Tibial nerve (tissue), 4 donors: ENCODE measurements around the gene TPK1. TPM values are rescaled to one million over a fixed set of nuclear protein-coding genes. Genes with fewer than 3 reads are reported as not detected.

Experiments
- DNase-seq, 2 donors: peaks; one replicate each; pipeline ENCODE4 v3.0.0-alpha.2; 2019; ENCODE audit warnings: low spot score in 2 of 2
- H3K27ac ChIP-seq, 4 donors: fragments of 200-600 bp; sonication (generic) in 3 of 4; one replicate each; pipeline ENCODE4 v1.5.1; 2017 to 2019; ENCODE audit warnings: mild to moderate bottlenecking in 1 of 4
- H3K27me3 ChIP-seq, 2 donors: fragments of 200-600 bp; sonication (generic) in 1 of 2; one replicate each; pipeline versions ENCODE4 v1.5.1 to v1.6.0; 2017 to 2019
- H3K36me3 ChIP-seq, 3 donors: fragments of 200-600 bp; sonication (generic); one replicate each; pipeline ENCODE4 v1.5.1; 2018 to 2019
- H3K4me1 ChIP-seq, 4 donors: fragments of 200-600 bp; sonication (generic) in 3 of 4; one replicate each; pipeline ENCODE4 v1.5.1; 2017 to 2019
- H3K4me3 ChIP-seq, 4 donors: fragments of 200-600 bp; sonication (generic) in 3 of 4; one replicate each; pipeline ENCODE4 v1.5.1; 2017 to 2019; ENCODE audit warnings: mild to moderate bottlenecking in 1 of 4, moderate library complexity in 1 of 4
- H3K9me3 ChIP-seq, 4 donors: fragments of 200-600 bp; sonication (generic) in 3 of 4; one replicate each; pipeline ENCODE4 v1.5.1; 2017 to 2019
- EP300 ChIP-seq, 2 donors: sonication (generic); formaldehyde crosslinking; IDR thresholded peaks; one replicate each; pipeline ENCODE4 v1.6.1; 2017; ENCODE audit warnings: antibody characterized with exemption in 2 of 2, mild to moderate bottlenecking in 1 of 2
- POLR2A ChIP-seq, 2 donors: fragments of 450-650 bp; IDR thresholded peaks; one replicate each; pipeline ENCODE4 v1.6.1; 2017; ENCODE audit warnings: antibody characterized with exemption in 2 of 2, mild to moderate bottlenecking in 2 of 2, moderate library complexity in 2 of 2
- WGBS, 2 donors: methylation state at CpG; one replicate each; pipeline ENCODE4 v1.1.5; 2018; 5-methylcytosine and 5-hydroxymethylcytosine counted together
- total RNA-seq, 4 donors: library from RNA; depleted of rRNA; stranded (reverse); fragments of >200 nt; gene quantifications; one replicate each; pipeline ENCODE4 v1.1.0, GENCODE V29; 2016
- TF ChIP-seq, protein P1 (sequence below), 5 experiments: fragments of 200-600 bp in 3 of 5; fragments of 450-650 bp in 2 of 5; sonication (generic) in 3 of 5; IDR thresholded peaks; one replicate each; pipeline ENCODE4 v1.5.1; 2016 to 2019; ENCODE audit warnings: antibody characterized with exemption in 5 of 5, mild to moderate bottlenecking in 3 of 5, moderate library complexity in 2 of 5

The TPK1 gene
- total RNA-seq, 4 donors from 2014 or later = 4.5 to 18.8 (median 8.3) TPM

DNA sequence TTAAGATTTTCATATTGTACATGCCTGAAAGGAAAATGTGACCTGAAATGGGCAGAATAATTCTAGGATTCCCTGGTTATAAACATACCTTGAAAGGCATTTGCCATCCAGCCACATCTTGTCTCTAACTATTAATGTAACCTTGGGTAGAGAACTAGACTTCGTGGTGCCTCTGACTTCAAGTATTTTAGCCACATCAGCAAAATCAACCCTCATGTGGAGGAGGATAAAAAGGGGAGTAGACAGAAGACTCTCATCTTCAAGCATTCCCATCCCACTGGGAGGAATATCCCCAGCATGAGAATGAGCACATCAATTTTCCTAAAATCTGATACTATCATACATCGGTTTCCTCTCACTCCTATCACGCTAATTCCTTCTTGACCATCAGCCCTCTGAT lies 267.6 kb downstream of the TPK1 start:
- no peak for TF ChIP-seq EP300 (IDR thresholded peaks at IDR 0.05)
- no peak for TF ChIP-seq POLR2A (IDR thresholded peaks at IDR 0.05)
- TF ChIP-seq, protein P1, sequence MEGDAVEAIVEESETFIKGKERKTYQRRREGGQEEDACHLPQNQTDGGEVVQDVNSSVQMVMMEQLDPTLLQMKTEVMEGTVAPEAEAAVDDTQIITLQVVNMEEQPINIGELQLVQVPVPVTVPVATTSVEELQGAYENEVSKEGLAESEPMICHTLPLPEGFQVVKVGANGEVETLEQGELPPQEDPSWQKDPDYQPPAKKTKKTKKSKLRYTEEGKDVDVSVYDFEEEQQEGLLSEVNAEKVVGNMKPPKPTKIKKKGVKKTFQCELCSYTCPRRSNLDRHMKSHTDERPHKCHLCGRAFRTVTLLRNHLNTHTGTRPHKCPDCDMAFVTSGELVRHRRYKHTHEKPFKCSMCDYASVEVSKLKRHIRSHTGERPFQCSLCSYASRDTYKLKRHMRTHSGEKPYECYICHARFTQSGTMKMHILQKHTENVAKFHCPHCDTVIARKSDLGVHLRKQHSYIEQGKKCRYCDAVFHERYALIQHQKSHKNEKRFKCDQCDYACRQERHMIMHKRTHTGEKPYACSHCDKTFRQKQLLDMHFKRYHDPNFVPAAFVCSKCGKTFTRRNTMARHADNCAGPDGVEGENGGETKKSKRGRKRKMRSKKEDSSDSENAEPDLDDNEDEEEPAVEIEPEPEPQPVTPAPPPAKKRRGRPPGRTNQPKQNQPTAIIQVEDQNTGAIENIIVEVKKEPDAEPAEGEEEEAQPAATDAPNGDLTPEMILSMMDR (IDR thresholded peaks at IDR 0.05) = no peak
- Histone ChIP-seq H3K27ac (no peak overlapping the region), H3K27me3 (no peaks in the 10 kb centered on the region), H3K4me1 (no peaks in the 10 kb centered on the region), H3K9me3 (no peaks in the 10 kb centered on the region), H3K36me3 (no peaks in the 10 kb centered on the region), H3K4me3 (no peak overlapping the region)
- DNase-seq = no peak
- 85 to 88% methylated on average over 3 of the region's 3 CpGs for WGBS, 2 donors

GRCh38 chr7:144565586-144565985 lies 270.3 kb downstream of the TPK1 start:
- Histone ChIP-seq H3K4me1 (no peaks in the 10 kb centered on the region), H3K36me3 (no peaks in the 10 kb centered on the region), H3K4me3 (no peak overlapping the region), H3K27me3 (no peaks in the 10 kb centered on the region), H3K27ac (no peak overlapping the region), H3K9me3 (no peaks in the 10 kb centered on the region)
- 79 to 84% methylated on average over 4 of the region's 4 CpGs for WGBS, 2 donors
- no peak for DNase-seq
- no peak for TF ChIP-seq POLR2A (IDR thresholded peaks at IDR 0.05)
- no peak for TF ChIP-seq EP300 (IDR thresholded peaks at IDR 0.05)
- TF ChIP-seq, protein P1 (IDR thresholded peaks at IDR 0.05) = no peak

GRCh38 chr7:144549861-144550260 lies 286.0 kb downstream of the TPK1 start:
- TF ChIP-seq, protein P1 (IDR thresholded peaks at IDR 0.05) = no peak
- no peak for TF ChIP-seq POLR2A (IDR thresholded peaks at IDR 0.05)
- TF ChIP-seq EP300 (IDR thresholded peaks at IDR 0.05) = no peak
- no peaks in the 10 kb centered on the region for H3K9me3 ChIP-seq
- DNase-seq = no peak
- H3K27ac ChIP-seq = no peak overlapping the region
- H3K27me3 ChIP-seq = no peaks in the 10 kb centered on the region
- H3K36me3 ChIP-seq = peaks cover 0 to 9% (median 0%) of the 10 kb centered on the region in 3 donors
- no peak overlapping the region for H3K4me3 ChIP-seq
- 88 to 92% methylated on average over 7 of the region's 7 CpGs for WGBS, 2 donors
- no peaks in the 10 kb centered on the region for H3K4me1 ChIP-seq

- 94 to 98% methylated on average over 3 of the region's 3 CpGs for WGBS, 2 donors
- peaks cover 0 to 9% (median 0%) of the 10 kb centered on the region in 3 donors for H3K36me3 ChIP-seq
- H3K27me3 ChIP-seq = no peaks in the 10 kb centered on the region
- no peaks in the 10 kb centered on the region for H3K4me1 ChIP-seq
- no peak overlapping the region for H3K4me3 ChIP-seq
- H3K9me3 ChIP-seq = no peaks in the 10 kb centered on the region
- H3K27ac ChIP-seq = no peak overlapping the region
- TF ChIP-seq POLR2A (IDR thresholded peaks at IDR 0.05) (no peak), EP300 (IDR thresholded peaks at IDR 0.05) (no peak)
- TF ChIP-seq, protein P1 (IDR thresholded peaks at IDR 0.05) = no peak
- no peak for DNase-seq
Measured at GRCh38 chr7:144548556-144548955, 287.3 kb downstream of the TPK1 start.

GRCh38 chr7:144547888-144548287 lies 288.0 kb downstream of the TPK1 start:
- Histone ChIP-seq H3K4me1 (no peaks in the 10 kb centered on the region), H3K9me3 (no peaks in the 10 kb centered on the region), H3K36me3 (peaks cover 0 to 9% (median 0%) of the 10 kb centered on the region in 3 donors), H3K27ac (no peak overlapping the region), H3K27me3 (no peaks in the 10 kb centered on the region), H3K4me3 (no peak overlapping the region)
- WGBS, 2 donors = 87 to 96% methylated on average over 1 of the region's 1 CpG
- no peak for DNase-seq
- no peak for TF ChIP-seq EP300 (IDR thresholded peaks at IDR 0.05)
- TF ChIP-seq, protein P1 (IDR thresholded peaks at IDR 0.05) = no peak
- no peak for TF ChIP-seq POLR2A (IDR thresholded peaks at IDR 0.05)
